ENCODE measurements around the gene ENTR1. TPM values are rescaled to one million over a fixed set of nuclear protein-coding genes. Genes with fewer than 3 reads are reported as not detected.

ENTR1 gene
- total and polyA plus RNA-seq, 2 donors (not counting 1 experiment from before 2014, with no cell fraction given), result 77.7 to 86.3 TPM

GRCh38 chr9:136451221-136451877 lies 40.9 kb upstream of the ENTR1 start:
- Histone ChIP-seq H3K9ac (ENCODE audit: low read length) (no peak overlapping the region), H3K27me3 (replicated peaks in 1 of 4; ENCODE audit: control extremely low read depth in 1 of 4, control insufficient read depth in 3 of 4, insufficient read depth in 4 of 4, low read length in 3 of 4) (no peaks in the 10 kb centered on the region), H3K4me3 (ENCODE audit: control extremely low read depth in 1 of 5, extremely low read depth in 1 of 5, insufficient read depth in 1 of 5, low read depth in 2 of 5, low read length in 4 of 5) (no peak overlapping the region), H2AFZ (ENCODE audit: insufficient read depth, low read depth, low read length, poor library complexity, severe bottlenecking) (no peak overlapping the region), H3K9me3 (ENCODE audit: control extremely low read depth in 1 of 3, control insufficient read depth in 2 of 3, insufficient read depth in 1 of 3, low read length in 2 of 3) (no peaks in the 10 kb centered on the region), H4K20me1 (ENCODE audit: control insufficient read depth, insufficient read depth, low read length, poor library complexity, severe bottlenecking) (peaks cover 14% of the 10 kb centered on the region), H3K27ac (ENCODE audit: low read length in 2 of 2) (no peak overlapping the region), H3K4me2 (replicated peaks; ENCODE audit: low read depth, low read length, poor library complexity, severe bottlenecking) (no peak overlapping the region), H3K36me3 (replicated peaks in 1 of 2; ENCODE audit: control extremely low read depth in 1 of 2, control insufficient read depth in 1 of 2, extremely low read depth in 1 of 2, insufficient read depth in 2 of 2, low read length in 1 of 2) (peaks cover 4 to 81% of the 10 kb centered on the region in 2 experiments), H3K4me1 (ENCODE audit: control insufficient read depth in 2 of 2, insufficient read depth in 2 of 2, low read length in 2 of 2) (no peaks in the 10 kb centered on the region), H3K79me2 (ENCODE audit: control insufficient read depth, insufficient read depth, low read length) (peaks cover 15% of the 10 kb centered on the region)
- DNase-seq (no peak), ATAC-seq (ENCODE audit: low read depth) (no peak)
- Mint-ChIP-seq H3K27me3 (no peaks in the 10 kb centered on the region), H3K4me3 (no peak overlapping the region), H3K9me3 (ENCODE audit: insufficient read depth) (no peaks in the 10 kb centered on the region), H3K4me1 (peaks cover 2% of the 10 kb centered on the region), H3K27ac (no peak overlapping the region)
- no peak for TF ChIP-seq EZH2 (IDR thresholded peaks at IDR 0.05; ENCODE audit: borderline replicate concordance, insufficient read depth, low read depth, low read length, poor library complexity, severe bottlenecking)
- WGBS (ENCODE audit: insufficient coverage), result 96% methylated on average over 21 of the region's 26 CpGs
- POLR2A ChIA-PET, result no interaction called here
- intact Hi-C loops (cut with micrococcal nuclease), result no loop called here
- CTCF ChIA-PET, result no interaction called here

- WGBS (ENCODE audit: insufficient coverage), result 85% methylated on average over 3 of the region's 3 CpGs
Measured at GRCh38 chr9:136448655-136449054, 38.2 kb upstream of the ENTR1 start.

More at GRCh38 chr9:136448655-136449054, 38.2 kb upstream of the ENTR1 start:
- no peak for TF ChIP-seq EZH2 (IDR thresholded peaks at IDR 0.05; ENCODE audit: borderline replicate concordance, insufficient read depth, low read depth, low read length, poor library complexity, severe bottlenecking)
- TF ChIP-seq CTCF (IDR thresholded peaks at IDR 0.05), result no peak
- Histone ChIP-seq H3K27me3 (replicated peaks in 1 of 4; ENCODE audit: control extremely low read depth in 1 of 4, control insufficient read depth in 3 of 4, insufficient read depth in 4 of 4, low read length in 3 of 4) (no peaks in the 10 kb centered on the region), H3K9me3 (ENCODE audit: control extremely low read depth in 1 of 3, control insufficient read depth in 2 of 3, insufficient read depth in 1 of 3, low read length in 2 of 3) (no peaks in the 10 kb centered on the region), H4K20me1 (ENCODE audit: control insufficient read depth, insufficient read depth, low read length, poor library complexity, severe bottlenecking) (peaks cover 25% of the 10 kb centered on the region), H3K4me1 (ENCODE audit: control insufficient read depth in 2 of 2, insufficient read depth in 2 of 2, low read length in 2 of 2) (no peaks in the 10 kb centered on the region), H3K27ac (ENCODE audit: low read length in 2 of 2) (no peak overlapping the region), H3K9ac (ENCODE audit: low read length) (no peak overlapping the region), H3K36me3 (replicated peaks in 1 of 2; ENCODE audit: control extremely low read depth in 1 of 2, control insufficient read depth in 1 of 2, extremely low read depth in 1 of 2, insufficient read depth in 2 of 2, low read length in 1 of 2) (peaks cover 6 to 77% of the 10 kb centered on the region in 2 experiments), H3K4me3 (ENCODE audit: control extremely low read depth in 1 of 5, extremely low read depth in 1 of 5, insufficient read depth in 1 of 5, low read depth in 2 of 5, low read length in 4 of 5) (no peak overlapping the region), H2AFZ (ENCODE audit: insufficient read depth, low read depth, low read length, poor library complexity, severe bottlenecking) (no peak overlapping the region), H3K79me2 (ENCODE audit: control insufficient read depth, insufficient read depth, low read length) (peaks cover 10% of the 10 kb centered on the region), H3K4me2 (replicated peaks; ENCODE audit: low read depth, low read length, poor library complexity, severe bottlenecking) (no peak overlapping the region)
- H3K27me3 Mint-ChIP-seq, result no peaks in the 10 kb centered on the region
- no peak overlapping the region for H3K27ac Mint-ChIP-seq
- ATAC-seq (ENCODE audit: low read depth) (no peak), DNase-seq (no peak)
- no peaks in the 10 kb centered on the region for H3K9me3 Mint-ChIP-seq (ENCODE audit: insufficient read depth)
- ChIA-PET POLR2A (interaction anchor here (0.9 kb wide), 1 partner anchor 176 kb away, joined by 3 read pairs; no protein-coding TSS in a partner anchor), CTCF (no interaction called here)
- intact Hi-C loops (cut with micrococcal nuclease), result no loop called here
- H3K4me1 Mint-ChIP-seq, result peaks cover 2% of the 10 kb centered on the region
- no peak overlapping the region for H3K4me3 Mint-ChIP-seq

Measured in B cell (primary cell).